Fibroblast of skin of right biceps (primary cell): Measurements from ENCODE around the gene SCGB3A2.

Experiments
- DNase-seq: peaks from one replicate; pipeline ENCODE4 v3.0.0-alpha.2; 2013

Gene SCGB3A2

DNA sequence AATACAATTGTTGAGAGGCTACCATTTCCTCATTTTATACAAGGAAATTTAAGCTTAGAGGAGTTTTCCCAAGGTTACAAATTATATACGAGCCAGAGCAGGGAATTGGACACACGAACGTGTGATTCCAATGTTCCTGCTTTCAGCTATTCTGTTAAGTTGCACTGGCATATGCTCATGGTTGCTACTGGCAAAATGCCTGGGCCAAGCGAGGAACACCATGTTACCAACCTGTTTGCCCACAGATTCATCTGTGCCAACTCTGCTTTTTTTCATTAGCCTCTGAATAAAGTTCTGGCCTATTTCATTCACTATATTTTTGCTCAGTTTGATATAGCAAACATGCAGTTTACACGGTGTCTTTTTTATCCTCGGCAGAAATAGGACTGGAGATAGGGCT, 32.9 kb downstream of the SCGB3A2 start:
- DNase-seq = no peak

DNA sequence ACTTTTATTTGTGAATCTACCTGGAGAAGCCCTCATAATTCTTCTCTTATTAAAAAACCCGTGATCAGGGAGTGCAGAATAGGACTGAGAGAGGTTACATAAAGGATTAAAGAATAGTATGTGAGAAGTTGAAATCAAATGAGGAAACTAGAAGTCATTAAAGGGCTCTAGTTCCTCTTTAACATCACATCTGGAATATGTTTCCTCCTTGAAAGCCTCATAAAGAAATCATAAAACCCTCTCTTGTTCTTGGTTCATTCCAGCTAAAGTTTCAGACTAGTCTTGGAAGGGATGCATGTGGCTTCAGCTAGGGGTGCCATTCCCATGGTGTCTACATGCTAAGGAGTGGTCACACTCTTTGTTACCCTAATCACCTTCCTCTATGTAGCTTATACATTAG, 33.5 kb downstream of the SCGB3A2 start:
- no peak for DNase-seq

DNA sequence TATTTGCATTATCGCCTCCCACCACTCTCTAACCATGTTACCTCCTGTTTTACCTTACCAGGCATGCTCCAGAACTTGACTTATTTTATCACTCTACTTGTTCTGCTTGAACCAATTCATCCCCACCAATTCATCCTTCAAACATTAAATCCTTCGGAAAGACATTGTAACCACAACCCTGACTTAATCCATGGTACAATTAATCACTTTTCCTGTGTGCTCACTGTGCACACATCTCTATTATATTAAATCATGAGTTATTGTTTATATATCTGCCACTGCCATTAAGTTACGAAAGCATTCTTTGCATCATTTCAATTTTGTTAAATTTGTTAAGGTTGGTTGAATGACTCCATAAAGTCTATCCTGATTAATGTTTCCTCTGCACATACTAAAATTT, 35.3 kb downstream of the SCGB3A2 start:
- DNase-seq = no peak

DNA sequence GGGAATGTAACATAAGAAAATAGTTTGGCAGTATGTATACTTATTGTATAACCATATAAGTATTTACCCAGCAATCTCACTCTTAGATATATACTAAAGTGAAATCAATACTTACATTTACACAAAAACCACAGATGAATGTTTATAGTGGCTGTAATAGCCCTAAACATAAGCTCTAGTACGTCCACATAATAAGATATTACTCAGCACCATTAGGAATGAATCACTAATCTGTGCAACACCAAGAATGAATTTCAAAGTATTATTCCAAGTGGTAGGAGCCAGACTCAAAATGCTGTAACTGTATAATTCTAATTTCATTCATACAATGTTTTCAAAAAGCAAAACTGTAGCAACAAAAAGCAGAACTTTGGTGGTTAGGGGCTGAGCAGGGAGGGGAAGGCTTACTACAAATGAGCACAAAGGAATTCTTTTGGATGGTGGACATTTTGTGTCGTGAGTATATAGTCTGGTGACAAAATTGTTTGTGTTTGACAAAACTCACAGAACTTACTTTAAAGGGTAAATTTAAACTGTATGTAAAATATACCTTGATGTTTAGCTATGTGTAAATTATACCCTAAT, 39.7 kb downstream of the SCGB3A2 start:
- no peak for DNase-seq

DNA sequence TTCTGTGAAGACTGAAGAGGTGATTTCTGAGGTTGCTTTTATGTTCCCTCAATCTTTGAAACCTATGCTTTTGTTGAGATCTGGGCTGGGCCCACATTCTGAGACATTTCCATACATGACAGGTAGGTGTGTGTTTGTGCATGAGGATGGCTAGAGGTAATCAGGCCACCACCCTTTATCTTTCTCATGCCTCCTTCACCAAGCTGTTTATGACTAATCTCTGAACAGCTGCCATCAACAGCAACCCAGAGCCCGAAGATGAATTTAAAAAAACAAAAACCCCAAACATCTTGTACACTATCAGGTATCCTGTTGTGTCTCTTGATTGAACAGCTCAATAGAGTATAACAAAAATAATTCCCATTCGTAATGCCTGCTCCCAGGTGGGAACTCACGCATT, 40.4 kb downstream of the SCGB3A2 start:
- DNase-seq = no peak

DNA sequence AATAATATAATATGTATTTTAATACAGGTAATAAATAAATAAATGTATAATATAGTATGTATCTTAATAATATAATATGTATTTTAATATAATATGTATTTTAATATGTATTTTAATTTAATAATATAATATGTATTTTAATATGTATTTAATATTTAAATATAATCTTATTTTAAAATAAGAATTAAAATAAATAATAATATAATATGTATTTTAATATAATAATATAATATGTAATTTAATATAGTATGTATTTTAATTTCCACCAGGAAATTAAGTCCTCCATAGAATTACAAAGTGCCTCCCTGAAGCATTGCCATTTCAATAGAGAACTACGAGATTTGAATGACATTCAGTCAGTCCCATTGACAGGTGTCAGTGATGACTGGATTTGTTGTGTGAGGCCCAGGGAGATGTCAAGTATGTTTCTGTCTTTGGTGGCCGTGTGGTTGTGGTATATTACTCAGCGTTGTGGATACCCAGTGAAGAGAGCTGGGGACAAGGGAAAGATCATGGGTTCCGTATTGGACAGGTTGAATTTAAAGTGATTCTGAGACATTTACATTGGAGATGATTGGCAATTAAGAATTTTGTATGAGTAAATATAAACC, 42.0 kb downstream of the SCGB3A2 start:
- DNase-seq = no peak

DNA sequence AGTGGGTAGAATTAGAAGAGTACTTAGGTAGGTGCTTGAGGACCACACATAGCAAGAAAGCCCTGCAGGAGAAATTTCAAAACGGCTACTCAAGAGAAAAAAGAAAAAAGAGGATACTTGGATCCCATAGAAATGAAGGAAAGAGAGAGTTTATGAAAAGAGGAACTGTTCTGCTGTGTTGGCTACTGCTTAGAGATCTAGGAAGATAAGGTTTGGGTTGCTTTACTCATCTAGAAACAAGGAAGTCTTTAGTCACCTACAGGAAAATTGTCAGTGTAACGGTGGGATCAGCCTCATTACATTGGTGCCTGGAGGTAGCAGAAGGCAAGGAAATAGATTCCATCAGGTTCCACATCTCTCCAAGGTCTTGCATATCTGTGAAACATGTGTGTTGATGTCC, 42.6 kb downstream of the SCGB3A2 start:
- DNase-seq = no peak

DNA sequence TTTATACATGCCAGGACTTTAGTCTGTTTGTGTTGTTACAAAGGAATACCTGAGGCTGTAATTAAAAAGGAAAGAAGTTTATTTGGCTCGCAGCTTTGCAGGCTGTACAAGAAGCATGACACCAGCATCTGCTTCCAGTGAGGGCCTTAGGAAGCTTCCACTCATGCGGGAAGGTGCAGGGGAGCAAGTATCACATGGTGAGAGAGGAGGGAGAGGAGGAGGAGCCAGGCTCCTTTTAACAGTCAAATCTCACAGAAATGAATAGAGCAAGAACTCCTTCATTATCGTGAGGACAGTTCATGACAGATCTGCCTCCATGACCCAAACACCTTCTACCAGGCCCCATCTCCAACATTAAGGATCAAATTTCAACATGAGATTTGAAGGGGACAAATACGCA, 46.5 kb downstream of the SCGB3A2 start:
- no peak for DNase-seq

DNA sequence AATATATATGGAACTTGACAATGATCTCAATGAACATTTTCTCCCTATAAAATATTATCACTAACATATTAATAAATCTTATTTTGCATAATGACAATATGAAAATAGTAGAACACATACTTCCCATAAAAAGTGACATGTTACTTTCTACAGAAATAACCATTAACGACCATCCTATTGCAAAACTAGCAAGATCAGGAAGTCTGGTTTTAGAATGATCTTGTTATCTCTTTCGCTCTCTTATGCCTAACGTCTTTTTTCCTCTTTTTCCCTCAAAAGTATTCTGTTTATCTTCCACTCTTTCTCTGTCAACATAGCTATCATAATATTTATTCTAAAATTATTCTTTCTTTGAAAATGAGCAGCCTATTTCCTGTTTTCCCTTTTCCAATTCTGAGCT, 49.4 kb downstream of the SCGB3A2 start:
- DNase-seq = no peak

DNA sequence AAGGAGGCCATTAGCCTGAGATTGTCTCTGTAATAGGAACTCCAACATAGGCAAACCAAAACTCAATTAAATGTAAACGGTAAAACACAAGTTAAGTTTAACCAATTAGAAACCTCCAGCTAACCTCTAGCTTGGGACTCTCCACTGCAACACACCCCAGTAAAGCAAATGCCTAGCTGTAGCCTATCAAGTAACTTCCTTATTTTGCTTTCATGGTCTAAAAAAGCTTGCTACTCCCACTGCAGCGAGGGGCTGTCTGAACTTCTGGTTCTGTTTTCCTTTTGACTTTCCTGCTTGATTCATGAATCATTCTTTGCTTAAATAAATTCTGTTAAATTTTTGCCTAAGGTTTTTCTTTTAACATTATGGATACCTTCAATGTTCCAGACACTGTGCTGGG, 52.3 kb downstream of the SCGB3A2 start:
- DNase-seq = no peak
